Karpas-422 (cell line): ENCODE measurements around the gene AKAP9. TPM values are rescaled to one million over a fixed set of nuclear protein-coding genes. Genes with fewer than 3 reads are reported as not detected.
"Not testable (repeated sequence)": the region's sequence is repeated elsewhere in the genome, so short reads cannot be mapped to it uniquely, and the experiment has no call there.

Experiments used
- DNase-seq: peaks from one replicate; pipeline ENCODE4 v3.0.0-alpha.2; 2015
- H2AFZ ChIP-seq: fragments of 200-600 bp; sonication (generic); 2 replicates; pipeline ENCODE4 v1.6.1; 2014; ENCODE audit warnings: antibody characterized with exemption, low read length, mixed read lengths
- H3K27ac ChIP-seq: fragments of 200-600 bp; sonication (generic); 2 replicates; pipeline ENCODE4 v1.5.1; 2014; ENCODE audit warnings: mild to moderate bottlenecking, low read length, moderate library complexity
- H3K27me3 ChIP-seq: fragments of 200-600 bp; sonication (generic); 2 replicates; pipeline ENCODE4 v1.6.1; 2014; ENCODE audit warnings: low read length, mixed read lengths
- H3K36me3 ChIP-seq: fragments of 200-600 bp; sonication (generic); 2 replicates; pipeline ENCODE4 v1.6.1; 2014; ENCODE audit warnings: low read length, mixed read lengths; ENCODE audit not compliant: insufficient read depth
- H3K4me1 ChIP-seq: fragments of 200-600 bp; sonication (generic); 2 replicates; pipeline ENCODE4 v1.6.1; 2014; ENCODE audit warnings: mild to moderate bottlenecking, low read length, mixed read lengths
- H3K4me2 ChIP-seq: fragments of 200-600 bp; sonication (generic); 2 replicates; pipeline ENCODE4 v1.6.1; 2014; ENCODE audit warnings: low read length, low read depth, mild to moderate bottlenecking; ENCODE audit not compliant: poor library complexity, severe bottlenecking
- H3K4me3 ChIP-seq: fragments of 200-600 bp; sonication (generic); 2 replicates; pipeline ENCODE4 v1.5.1; 2014; ENCODE audit warnings: mild to moderate bottlenecking, antibody characterized with exemption, low read length, mixed read lengths
- H3K79me2 ChIP-seq: fragments of 200-600 bp; sonication (generic); 2 replicates; pipeline ENCODE4 v1.6.1; 2014; ENCODE audit warnings: mild to moderate bottlenecking, low read length, mixed read lengths
- H3K9ac ChIP-seq: fragments of 200-600 bp; sonication (generic); 2 replicates; pipeline ENCODE4 v1.6.0; 2014; ENCODE audit warnings: low read length
- H3K9me2 ChIP-seq: fragments of 200-600 bp; sonication (generic), shearing (Covaris generic); replicated peaks from 2 replicates; pipeline ENCODE4 v1.6.0; 2014; ENCODE audit warnings: mild to moderate bottlenecking, low read length, moderate library complexity; ENCODE audit not compliant: insufficient read depth
- H3K9me3 ChIP-seq: fragments of 300-700, 200-600 bp; sonication (generic); 2 replicates; pipeline ENCODE4 v1.6.1; 2014; ENCODE audit warnings: low read length, mixed read lengths
- H4K20me1 ChIP-seq: fragments of 200-600 bp; sonication (generic); 2 replicates; pipeline ENCODE4 v1.6.1; 2014; ENCODE audit warnings: mild to moderate bottlenecking, antibody characterized with exemption, low read length, low read depth; ENCODE audit not compliant: insufficient read depth
- total RNA-seq: library from RNA; depleted of rRNA; stranded (reverse); fragments of >200 nt; shearing (Covaris generic); gene quantifications from 2 replicates; pipeline ENCODE4 v1.2.3, GENCODE V29; 2014; ENCODE audit warnings: low replicate concordance

The AKAP9 gene
- total RNA-seq, 1 experiment from 2014 or later: 92.9 TPM

- H4K20me1 ChIP-seq, H3K27me3 ChIP-seq, H3K36me3 ChIP-seq, H3K79me2 ChIP-seq, H3K4me2 ChIP-seq, H3K9me2 ChIP-seq, H3K27ac ChIP-seq, H2AFZ ChIP-seq, H3K4me3 ChIP-seq, H3K9me3 ChIP-seq, H3K4me1 ChIP-seq, DNase-seq, H3K9ac ChIP-seq: not testable (repeated sequence)
These were observed 202.1 kb downstream of the AKAP9 start for GRCh38 chr7:92142791-92143190.

DNA sequence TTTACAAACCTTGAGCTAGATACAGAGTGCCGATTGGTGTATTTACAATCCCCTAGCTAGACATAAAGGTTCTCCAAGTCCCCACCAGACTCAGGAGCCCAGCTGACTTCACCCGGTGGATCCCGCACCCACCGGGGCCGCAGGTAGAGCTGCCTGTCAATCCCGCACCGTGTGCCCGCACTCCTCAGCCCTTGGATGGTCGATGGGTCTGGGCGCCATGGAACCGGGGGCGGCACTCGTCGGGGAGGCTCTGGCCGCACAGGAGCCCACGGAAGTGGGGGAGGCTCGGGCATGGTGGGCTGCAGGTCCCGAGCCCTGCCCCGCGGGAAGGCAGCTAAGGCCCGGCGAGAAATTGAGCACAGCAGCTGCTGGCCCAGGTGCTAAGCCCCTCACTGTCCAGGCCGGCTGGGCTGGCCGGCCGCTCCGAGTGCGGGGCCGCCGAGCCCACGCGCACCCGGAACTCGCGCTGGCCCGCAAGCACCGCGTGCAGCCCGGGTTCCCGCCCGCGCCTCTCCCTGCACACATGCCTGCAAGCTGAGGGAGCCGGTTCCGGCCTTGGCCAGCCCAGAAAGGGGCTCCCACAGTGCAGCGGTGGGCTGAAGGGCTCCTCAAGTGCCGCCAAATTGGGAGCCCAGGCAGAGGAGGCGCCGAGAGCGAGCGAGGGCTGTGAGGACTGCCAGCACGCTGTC is 202.7 kb downstream of the AKAP9 start:
- not testable (repeated sequence) for H3K79me2 ChIP-seq, H3K27ac ChIP-seq, DNase-seq, H3K4me1 ChIP-seq, H3K36me3 ChIP-seq, H3K9me3 ChIP-seq, H4K20me1 ChIP-seq, H3K4me2 ChIP-seq, H3K4me3 ChIP-seq, H3K9me2 ChIP-seq, H2AFZ ChIP-seq, H3K9ac ChIP-seq, H3K27me3 ChIP-seq

DNA sequence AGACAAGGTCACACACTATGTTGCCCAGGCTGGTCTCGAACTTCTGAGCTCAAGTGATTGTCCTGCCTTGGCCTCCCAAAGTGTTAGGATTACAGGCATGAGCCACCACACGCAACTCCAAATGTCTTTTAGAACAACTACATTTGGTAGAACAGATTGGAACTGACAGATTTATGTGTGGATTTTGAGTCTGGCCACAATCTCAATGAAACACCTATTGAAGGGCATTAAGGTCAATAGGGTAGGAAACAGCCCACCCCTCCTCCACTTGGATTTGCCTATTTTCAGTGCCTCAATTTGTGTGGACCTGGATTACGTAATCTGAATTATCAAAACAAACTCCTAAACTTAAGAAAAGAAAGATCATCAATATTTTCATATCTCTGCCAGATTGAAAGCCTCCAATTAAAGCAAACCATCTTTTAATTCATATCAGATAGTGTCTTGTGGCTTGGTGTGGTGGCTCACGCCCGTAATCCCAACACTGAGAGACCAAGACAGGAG is 209.1 kb downstream of the AKAP9 start:
- DNase-seq: no peak
- H3K9me2 ChIP-seq: no peaks in the 10 kb centered on the region
- no peak overlapping the region for H3K4me3 ChIP-seq
- H3K27ac ChIP-seq: no peak overlapping the region
- H3K36me3 ChIP-seq: no peaks in the 10 kb centered on the region
- H3K9ac ChIP-seq: no peak overlapping the region
- H3K27me3 ChIP-seq: no peaks in the 10 kb centered on the region
- no peaks in the 10 kb centered on the region for H3K9me3 ChIP-seq
- H3K79me2 ChIP-seq: no peaks in the 10 kb centered on the region
- H4K20me1 ChIP-seq: no peaks in the 10 kb centered on the region
- H2AFZ ChIP-seq: no peak overlapping the region
- no peaks in the 10 kb centered on the region for H3K4me1 ChIP-seq
- H3K4me2 ChIP-seq: no peak overlapping the region

- no peaks in the 10 kb centered on the region for H3K4me1 ChIP-seq
- H3K27ac ChIP-seq: no peak overlapping the region
- no peak overlapping the region for H3K9ac ChIP-seq
- no peaks in the 10 kb centered on the region for H3K27me3 ChIP-seq
- no peak overlapping the region for H2AFZ ChIP-seq
- no peaks in the 10 kb centered on the region for H3K9me3 ChIP-seq
- no peak for DNase-seq
- no peaks in the 10 kb centered on the region for H3K9me2 ChIP-seq
- H3K79me2 ChIP-seq: no peaks in the 10 kb centered on the region
- H3K4me2 ChIP-seq: no peak overlapping the region
- H4K20me1 ChIP-seq: no peaks in the 10 kb centered on the region
- no peaks in the 10 kb centered on the region for H3K36me3 ChIP-seq
- H3K4me3 ChIP-seq: no peak overlapping the region
These were observed 209.9 kb downstream of the AKAP9 start for GRCh38 chr7:92150450-92151017.

- no peak overlapping the region for H3K4me3 ChIP-seq
- H3K4me2 ChIP-seq: no peak overlapping the region
- H2AFZ ChIP-seq: no peak overlapping the region
- no peaks in the 10 kb centered on the region for H3K27me3 ChIP-seq
- no peaks in the 10 kb centered on the region for H3K79me2 ChIP-seq
- H3K9me3 ChIP-seq: no peaks in the 10 kb centered on the region
- no peaks in the 10 kb centered on the region for H3K4me1 ChIP-seq
- no peak overlapping the region for H3K9ac ChIP-seq
- no peaks in the 10 kb centered on the region for H3K9me2 ChIP-seq
- no peaks in the 10 kb centered on the region for H3K36me3 ChIP-seq
- no peak overlapping the region for H3K27ac ChIP-seq
- DNase-seq: no peak
- no peaks in the 10 kb centered on the region for H4K20me1 ChIP-seq
These were observed 214.6 kb downstream of the AKAP9 start for GRCh38 chr7:92155108-92155739.

DNA sequence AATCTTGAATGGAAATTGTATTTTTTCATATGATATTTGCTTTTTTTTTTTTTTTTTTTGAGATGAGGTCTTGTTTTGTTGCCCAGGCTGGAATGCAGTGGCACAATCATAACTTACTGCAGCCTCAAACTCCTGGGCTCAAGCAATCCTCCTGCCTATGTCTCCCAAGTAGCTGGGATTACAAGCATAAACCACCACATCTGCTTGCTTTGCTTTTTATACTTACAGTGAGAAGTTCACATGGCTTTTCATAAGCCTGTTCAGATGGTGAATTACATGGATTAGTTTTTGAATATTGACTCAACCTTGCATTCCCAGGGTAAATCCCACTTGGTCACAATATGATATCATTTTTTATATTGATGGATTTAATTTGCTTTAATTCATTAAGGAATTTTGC is 216.3 kb downstream of the AKAP9 start:
- Histone ChIP-seq H3K36me3 (no peaks in the 10 kb centered on the region), H2AFZ (no peak overlapping the region), H3K4me1 (no peaks in the 10 kb centered on the region), H3K4me3 (no peak overlapping the region), H3K79me2 (no peaks in the 10 kb centered on the region), H3K27me3 (no peaks in the 10 kb centered on the region), H4K20me1 (no peaks in the 10 kb centered on the region), H3K9me2 (no peaks in the 10 kb centered on the region), H3K4me2 (no peak overlapping the region), H3K9ac (no peak overlapping the region), H3K9me3 (no peaks in the 10 kb centered on the region), H3K27ac (no peak overlapping the region)
- no peak for DNase-seq

DNA sequence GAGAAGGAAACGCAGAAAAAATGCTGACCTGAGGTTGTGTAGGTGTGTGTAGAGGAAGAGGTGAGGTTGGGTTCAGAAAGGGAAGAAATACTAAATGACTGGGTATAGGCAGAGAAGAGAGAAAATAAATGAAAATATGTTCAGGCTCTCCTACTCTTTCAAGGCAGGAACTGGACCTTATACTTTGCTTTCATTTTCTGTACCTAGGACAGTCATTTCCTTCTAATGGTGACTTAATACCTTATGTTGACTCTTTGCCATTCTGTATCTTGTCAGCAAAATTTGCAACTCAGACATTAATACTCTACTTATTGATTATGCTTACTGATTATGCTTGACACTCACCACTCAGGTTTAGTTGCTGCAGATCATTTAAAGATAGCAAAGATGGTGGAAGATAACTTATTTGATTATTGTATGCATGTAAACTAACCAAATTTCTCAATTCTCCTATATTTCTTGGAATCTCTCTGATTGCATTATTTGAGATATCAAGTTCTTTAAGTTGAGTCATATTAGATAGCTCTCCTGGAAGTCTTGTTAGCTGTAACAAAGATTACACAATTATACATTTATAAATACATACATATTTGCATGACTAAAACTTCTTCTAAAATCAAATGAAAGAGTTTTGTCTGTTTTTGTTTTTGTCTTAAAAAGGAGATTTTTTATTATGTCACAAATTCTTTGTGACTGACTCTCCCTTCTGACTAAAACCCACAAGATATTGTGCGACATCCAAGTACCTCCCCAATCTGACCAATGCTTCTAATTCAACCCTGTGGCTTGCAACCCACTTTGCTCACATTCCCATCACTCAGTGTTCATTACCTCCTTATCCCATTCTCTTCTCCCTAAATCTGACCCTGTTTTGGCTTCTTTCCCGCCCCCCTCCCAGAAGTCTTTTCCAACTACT is 218.3 kb downstream of the AKAP9 start:
- no peak overlapping the region for H2AFZ ChIP-seq
- H3K4me2 ChIP-seq: no peak overlapping the region
- no peaks in the 10 kb centered on the region for H3K9me3 ChIP-seq

More for the DNA sequence above, 218.3 kb downstream of the AKAP9 start:
- Histone ChIP-seq H3K27me3 (no peaks in the 10 kb centered on the region), H4K20me1 (no peaks in the 10 kb centered on the region), H3K27ac (no peak overlapping the region), H3K4me3 (no peak overlapping the region), H3K36me3 (no peaks in the 10 kb centered on the region), H3K9ac (no peak overlapping the region), H3K4me1 (no peaks in the 10 kb centered on the region), H3K9me2 (no peaks in the 10 kb centered on the region), H3K79me2 (no peaks in the 10 kb centered on the region)
- DNase-seq: no peak
